Measurements from ENCODE around the gene LGALS1.

- TF ChIP-seq TAF1 (conservative IDR thresholded peaks at IDR 0.05) (no peak), CTCF (IDR thresholded peaks at IDR 0.05; ENCODE audit: low read depth, low read length, missing input control) (no peak), MAX (IDR thresholded peaks at IDR 0.05) (no peak), YY1 (IDR thresholded peaks at IDR 0.05) (no peak), ZBTB33 (IDR thresholded peaks at IDR 0.05) (no peak), RAD21 (IDR thresholded peaks at IDR 0.05) (no peak), JUND (IDR thresholded peaks at IDR 0.05) (no peak), RXRA (IDR thresholded peaks at IDR 0.05) (no peak), REST (IDR thresholded peaks at IDR 0.05) (no peak), FOXA1 (IDR thresholded peaks at IDR 0.05) (no peak), HNF4G (IDR thresholded peaks at IDR 0.05) (no peak), NR2F2 (IDR thresholded peaks at IDR 0.05) (no peak), SP1 (IDR thresholded peaks at IDR 0.05) (no peak), EGR1 (IDR thresholded peaks at IDR 0.05; ENCODE audit: low read depth in 2 of 2) (no peak)
These were observed 2.1 kb downstream of the LGALS1 start for GRCh38 chr22:37677493-37677974.
